ENCODE results near the gene RTP3.
A peak's percentile ranks its signal among the peaks of the same experiment; 100 is the strongest.

RTP3 gene

DNA sequence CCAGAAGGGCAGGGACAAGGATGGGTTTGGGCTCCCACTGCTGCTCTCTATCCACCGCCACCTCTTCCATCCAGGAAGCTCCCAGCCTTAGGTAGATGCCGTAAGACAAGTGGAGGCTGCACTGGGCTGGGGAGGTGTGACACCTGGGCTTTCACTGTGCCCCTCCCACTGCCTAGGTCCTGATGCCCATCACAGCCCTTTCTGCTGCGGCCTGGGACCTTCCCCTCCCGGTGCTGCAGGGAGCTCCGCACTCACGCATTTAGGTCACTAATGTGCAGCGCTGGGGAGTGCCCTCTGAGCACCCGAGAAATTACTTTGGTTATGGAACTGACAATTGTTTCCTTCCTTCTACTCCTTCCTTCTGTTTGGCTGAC, 33.9 kb upstream of the RTP3 start:
- H3K27me3 ChIP-seq (ENCODE audit: control insufficient read depth in 3 of 3, insufficient read depth in 3 of 3, low read depth in 1 of 3, low read length in 3 of 3) = peaks cover 0 to 22% (median 0%) of the 10 kb centered on the region in 3 experiments
- H2BK12ac ChIP-seq (ENCODE audit: low read length) = no peak overlapping the region
- H2BK5ac ChIP-seq (ENCODE audit: low read length) = no peak overlapping the region
- WGBS, 2 donors (ENCODE audit: extremely low coverage in 2 of 2, insufficient read length in 2 of 2, insufficient replicate concordance in 1 of 2) = no CpG with 5 or more reads among the region's 8 CpGs
- no peak overlapping the region for H4K91ac ChIP-seq (ENCODE audit: low read depth, low read length, poor library complexity)
- no peak overlapping the region for H2AFZ ChIP-seq (ENCODE audit: low read length)
- no peak overlapping the region for H3K4me3 ChIP-seq (ENCODE audit: low read length in 2 of 2)
- H3K23ac ChIP-seq (ENCODE audit: low read depth, low read length, poor library complexity) = no peak overlapping the region
- H3K79me1 ChIP-seq (ENCODE audit: low read depth, low read length) = no peaks in the 10 kb centered on the region
- H2BK15ac ChIP-seq (ENCODE audit: low read length) = no peak overlapping the region
- H3K36me3 ChIP-seq (replicated peaks in 1 of 2; ENCODE audit: control insufficient read depth in 2 of 2, insufficient read depth in 2 of 2, low read length in 2 of 2) = no peaks in the 10 kb centered on the region
- H3K27ac ChIP-seq (replicated peaks; ENCODE audit: low read length) = no peak overlapping the region
- DNase-seq (ENCODE audit: low spot score) = no peak
- H2AK5ac ChIP-seq (ENCODE audit: low read depth, low read length) = no peak overlapping the region
- H3K14ac ChIP-seq (ENCODE audit: low read length) = no peak overlapping the region
- H4K8ac ChIP-seq (ENCODE audit: low read depth, low read length) = no peak overlapping the region
- no peak overlapping the region for H2BK120ac ChIP-seq (ENCODE audit: low read depth, low read length)
- H3K4me1 ChIP-seq (ENCODE audit: control insufficient read depth in 2 of 2, insufficient read depth in 1 of 2, low read depth in 1 of 2, low read length in 2 of 2) = no peaks in the 10 kb centered on the region
- H3K9ac ChIP-seq (ENCODE audit: low read depth, low read length, poor library complexity) = no peak overlapping the region
- no peaks in the 10 kb centered on the region for H3K9me3 ChIP-seq (replicated peaks in 1 of 2; ENCODE audit: control insufficient read depth in 2 of 2, insufficient read depth in 1 of 2, low read depth in 1 of 2, low read length in 2 of 2)
- no peak overlapping the region for H3K4me2 ChIP-seq (ENCODE audit: insufficient read depth, low read length, poor library complexity, severe bottlenecking)
- H3K4ac ChIP-seq (ENCODE audit: low read length) = no peak overlapping the region
- H3K18ac ChIP-seq (ENCODE audit: low read length) = no peak overlapping the region

DNA sequence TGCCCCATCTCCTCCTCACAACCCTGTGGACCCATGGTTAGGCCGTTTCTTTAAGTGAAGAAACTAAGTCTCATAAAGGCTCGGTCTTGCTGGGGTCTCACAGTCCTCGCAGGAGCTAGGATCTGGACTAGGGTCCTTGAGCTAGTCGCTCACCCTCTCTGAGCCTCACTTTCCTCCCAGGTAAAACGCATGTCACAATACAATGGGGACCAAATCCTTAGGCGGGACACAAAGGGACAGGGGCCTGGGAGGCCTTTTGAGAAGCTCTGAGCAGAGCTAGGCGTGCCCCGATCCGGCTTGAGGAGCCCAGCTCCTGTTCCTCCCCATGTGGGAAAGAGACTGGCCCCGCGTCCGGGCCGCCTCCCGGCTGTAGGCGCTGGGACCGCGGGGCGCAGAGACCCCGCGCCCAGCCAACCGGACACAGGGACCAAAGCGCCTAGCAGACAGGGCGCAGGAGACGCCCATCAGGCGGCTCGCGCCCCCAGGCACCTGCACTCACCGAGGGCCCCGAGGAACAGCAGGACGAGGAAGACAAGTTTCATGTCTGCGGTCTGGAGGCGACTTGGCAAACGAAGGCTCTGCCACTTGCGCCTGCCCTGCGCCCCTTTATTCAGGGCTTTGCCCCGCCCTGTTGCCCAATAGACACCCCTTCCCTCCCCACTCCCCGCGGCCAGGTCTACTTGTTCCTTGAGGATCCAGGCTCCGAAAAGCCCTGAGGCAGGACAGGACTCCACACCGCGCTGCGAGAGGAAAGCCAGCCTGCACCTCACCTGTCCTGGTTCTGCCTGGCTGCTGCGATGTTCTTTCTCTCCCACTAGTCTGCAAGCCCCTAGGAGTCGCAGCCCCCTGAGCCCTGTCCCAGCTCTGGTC, 33.2 kb upstream of the RTP3 start, which contains the start of gene LTF:
Gene LTF, minus strand, starts transcription at position 580 of the 870 bp plus-strand sequence. Its CDS starts 38 bp downstream, at position 542.
- H2BK15ac ChIP-seq (ENCODE audit: low read length) = no peak within 1 kb of the TSS
- no peak within 1 kb of the TSS for H3K4ac ChIP-seq (ENCODE audit: low read length)
- no CpG with 5 or more reads among the region's 44 CpGs for WGBS, 2 donors (ENCODE audit: extremely low coverage in 2 of 2, insufficient read length in 2 of 2, insufficient replicate concordance in 1 of 2)
- H3K18ac ChIP-seq (ENCODE audit: low read length) = no peak within 1 kb of the TSS
- H3K79me1 ChIP-seq (ENCODE audit: low read depth, low read length) = no peaks in the 10 kb centered on the region
- H3K27me3 ChIP-seq (ENCODE audit: control insufficient read depth in 3 of 3, insufficient read depth in 3 of 3, low read depth in 1 of 3, low read length in 3 of 3) = peaks cover 0 to 22% (median 0%) of the 10 kb centered on the region in 3 experiments
- no peak within 1 kb of the TSS for H3K9ac ChIP-seq (ENCODE audit: low read depth, low read length, poor library complexity)
- no peak within 1 kb of the TSS for H2BK12ac ChIP-seq (ENCODE audit: low read length)
- peak within 1 kb of the TSS; percentile 40 for H3K4me2 ChIP-seq (ENCODE audit: insufficient read depth, low read length, poor library complexity, severe bottlenecking)
- no peak within 1 kb of the TSS for H4K91ac ChIP-seq (ENCODE audit: low read depth, low read length, poor library complexity)
- H2BK120ac ChIP-seq (ENCODE audit: low read depth, low read length) = no peak within 1 kb of the TSS
- no peak within 1 kb of the TSS for H2AK5ac ChIP-seq (ENCODE audit: low read depth, low read length)
- H3K23ac ChIP-seq (ENCODE audit: low read depth, low read length, poor library complexity) = peak within 1 kb of the TSS; percentile 69
- H2AFZ ChIP-seq (ENCODE audit: low read length) = no peak within 1 kb of the TSS
- H3K4me1 ChIP-seq (ENCODE audit: control insufficient read depth in 2 of 2, insufficient read depth in 1 of 2, low read depth in 1 of 2, low read length in 2 of 2) = no peaks in the 10 kb centered on the region
- H3K14ac ChIP-seq (ENCODE audit: low read length) = no peak within 1 kb of the TSS
- H4K8ac ChIP-seq (ENCODE audit: low read depth, low read length) = no peak within 1 kb of the TSS
- H3K9me3 ChIP-seq (replicated peaks in 1 of 2; ENCODE audit: control insufficient read depth in 2 of 2, insufficient read depth in 1 of 2, low read depth in 1 of 2, low read length in 2 of 2) = no peaks in the 10 kb centered on the region
- no peak within 1 kb of the TSS for H3K27ac ChIP-seq (replicated peaks; ENCODE audit: low read length)
- no peak within 1 kb of the TSS for H2BK5ac ChIP-seq (ENCODE audit: low read length)
- no peaks in the 10 kb centered on the region for H3K36me3 ChIP-seq (replicated peaks in 1 of 2; ENCODE audit: control insufficient read depth in 2 of 2, insufficient read depth in 2 of 2, low read length in 2 of 2)
- H3K4me3 ChIP-seq (ENCODE audit: low read length in 2 of 2) = no peak within 1 kb of the TSS
- no peak for DNase-seq (ENCODE audit: low spot score)

- no peak overlapping the region for H2AK5ac ChIP-seq (ENCODE audit: low read depth, low read length)
- H2BK15ac ChIP-seq (ENCODE audit: low read length) = no peak overlapping the region
- H3K14ac ChIP-seq (ENCODE audit: low read length) = no peak overlapping the region
- H4K91ac ChIP-seq (ENCODE audit: low read depth, low read length, poor library complexity) = no peak overlapping the region
- no peak overlapping the region for H3K9ac ChIP-seq (ENCODE audit: low read depth, low read length, poor library complexity)
- H4K8ac ChIP-seq (ENCODE audit: low read depth, low read length) = no peak overlapping the region
- H3K27ac ChIP-seq (replicated peaks; ENCODE audit: low read length) = no peak overlapping the region
- H3K4me3 ChIP-seq (ENCODE audit: low read length in 2 of 2) = no peak overlapping the region
- no peak for DNase-seq (ENCODE audit: low spot score)
- H3K9me3 ChIP-seq (replicated peaks in 1 of 2; ENCODE audit: control insufficient read depth in 2 of 2, insufficient read depth in 1 of 2, low read depth in 1 of 2, low read length in 2 of 2) = no peaks in the 10 kb centered on the region
- no peaks in the 10 kb centered on the region for H3K4me1 ChIP-seq (ENCODE audit: control insufficient read depth in 2 of 2, insufficient read depth in 1 of 2, low read depth in 1 of 2, low read length in 2 of 2)
- H3K4ac ChIP-seq (ENCODE audit: low read length) = no peak overlapping the region
- H3K18ac ChIP-seq (ENCODE audit: low read length) = no peak overlapping the region
- H3K36me3 ChIP-seq (replicated peaks in 1 of 2; ENCODE audit: control insufficient read depth in 2 of 2, insufficient read depth in 2 of 2, low read length in 2 of 2) = no peaks in the 10 kb centered on the region
- no peak overlapping the region for H3K4me2 ChIP-seq (ENCODE audit: insufficient read depth, low read length, poor library complexity, severe bottlenecking)
- H2AFZ ChIP-seq (ENCODE audit: low read length) = no peak overlapping the region
- H3K27me3 ChIP-seq (ENCODE audit: control insufficient read depth in 3 of 3, insufficient read depth in 3 of 3, low read depth in 1 of 3, low read length in 3 of 3) = peaks cover 0 to 22% (median 0%) of the 10 kb centered on the region in 3 experiments
- no peak overlapping the region for H2BK5ac ChIP-seq (ENCODE audit: low read length)
- H2BK120ac ChIP-seq (ENCODE audit: low read depth, low read length) = no peak overlapping the region
- peak overlapping the region; percentile 69 for H3K23ac ChIP-seq (ENCODE audit: low read depth, low read length, poor library complexity)
- no peaks in the 10 kb centered on the region for H3K79me1 ChIP-seq (ENCODE audit: low read depth, low read length)
- no CpG with 5 or more reads among the region's 2 CpGs for WGBS, 2 donors (ENCODE audit: extremely low coverage in 2 of 2, insufficient read length in 2 of 2, insufficient replicate concordance in 1 of 2)
- no peak overlapping the region for H2BK12ac ChIP-seq (ENCODE audit: low read length)
Measured at GRCh38 chr3:46465196-46465520, 32.6 kb upstream of the RTP3 start.

DNA sequence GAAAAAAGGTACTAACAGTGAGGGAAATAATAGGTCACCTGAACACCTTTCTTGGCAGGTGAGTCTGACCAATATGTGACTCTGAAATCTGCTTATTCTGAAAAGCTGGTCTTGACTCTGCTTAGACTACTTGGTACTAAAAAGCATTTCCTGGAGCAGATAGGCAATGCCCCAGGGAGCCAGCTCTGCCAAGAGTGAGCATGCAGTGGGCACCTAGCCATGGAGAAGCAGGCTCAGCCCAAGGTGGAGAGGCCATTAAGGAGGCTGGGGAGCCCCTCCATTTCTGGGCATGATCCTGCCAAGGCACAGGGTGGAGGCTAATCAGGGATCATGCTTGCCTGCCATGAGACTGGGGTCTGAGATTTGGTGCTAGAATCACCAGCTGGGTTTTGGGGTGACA, 31.5 kb upstream of the RTP3 start:
- H3K4me2 ChIP-seq (ENCODE audit: insufficient read depth, low read length, poor library complexity, severe bottlenecking) = no peak overlapping the region
- no peak overlapping the region for H3K9ac ChIP-seq (ENCODE audit: low read depth, low read length, poor library complexity)
- peak overlapping the region in 1 of 2 donors; percentile 32 for H3K4me3 ChIP-seq (ENCODE audit: low read length in 2 of 2)
- no peak overlapping the region for H2BK120ac ChIP-seq (ENCODE audit: low read depth, low read length)
- no peak overlapping the region for H2AFZ ChIP-seq (ENCODE audit: low read length)
- H3K9me3 ChIP-seq (replicated peaks in 1 of 2; ENCODE audit: control insufficient read depth in 2 of 2, insufficient read depth in 1 of 2, low read depth in 1 of 2, low read length in 2 of 2) = no peaks in the 10 kb centered on the region
- H2BK12ac ChIP-seq (ENCODE audit: low read length) = no peak overlapping the region
- no peak overlapping the region for H3K4ac ChIP-seq (ENCODE audit: low read length)
- no peak overlapping the region for H2BK5ac ChIP-seq (ENCODE audit: low read length)
- no peaks in the 10 kb centered on the region for H3K36me3 ChIP-seq (replicated peaks in 1 of 2; ENCODE audit: control insufficient read depth in 2 of 2, insufficient read depth in 2 of 2, low read length in 2 of 2)
- no peak overlapping the region for H3K27ac ChIP-seq (replicated peaks; ENCODE audit: low read length)
- no peak overlapping the region for H2BK15ac ChIP-seq (ENCODE audit: low read length)
- no peak overlapping the region for H3K18ac ChIP-seq (ENCODE audit: low read length)
- H3K14ac ChIP-seq (ENCODE audit: low read length) = no peak overlapping the region
- H4K8ac ChIP-seq (ENCODE audit: low read depth, low read length) = no peak overlapping the region
- H3K23ac ChIP-seq (ENCODE audit: low read depth, low read length, poor library complexity) = no peak overlapping the region
- H4K91ac ChIP-seq (ENCODE audit: low read depth, low read length, poor library complexity) = no peak overlapping the region
- H3K79me1 ChIP-seq (ENCODE audit: low read depth, low read length) = no peaks in the 10 kb centered on the region
- peaks cover 0 to 22% (median 0%) of the 10 kb centered on the region in 3 experiments for H3K27me3 ChIP-seq (ENCODE audit: control insufficient read depth in 3 of 3, insufficient read depth in 3 of 3, low read depth in 1 of 3, low read length in 3 of 3)
- no peak overlapping the region for H2AK5ac ChIP-seq (ENCODE audit: low read depth, low read length)
- no peaks in the 10 kb centered on the region for H3K4me1 ChIP-seq (ENCODE audit: control insufficient read depth in 2 of 2, insufficient read depth in 1 of 2, low read depth in 1 of 2, low read length in 2 of 2)
- no peak for DNase-seq (ENCODE audit: low spot score)
